SK-N-SH (cell line): ENCODE measurements around the gene DRD2. TPM values are rescaled to one million over a fixed set of nuclear protein-coding genes. Genes with fewer than 3 reads are reported as not detected.

Experiments
- CTCF ChIA-PET: fragments of 300-600, 350-600 bp; formaldehyde crosslinking; extraction: SDS; loops from one replicate; lab custom pipeline; 2021; lab: Yijun Ruan, JAX
- POLR2A ChIA-PET: fragments of 350-600 bp; sonication (Branson Sonifier 250); formaldehyde crosslinking; extraction: SDS; loops from one replicate; lab custom pipeline; 2020; ENCODE audit warnings: antibody characterized with exemption, inconsistent platforms; lab: Yijun Ruan, JAX
- DNase-seq: peaks from one replicate; pipeline ENCODE4 v3.0.0; 2012
- H2AFZ ChIP-seq: fragments of 200-600 bp; sonication (generic); 2 replicates; pipeline ENCODE4 v1.8.1; 2016; ENCODE audit warnings: antibody characterized with exemption, mild to moderate bottlenecking, low read depth
- H3F3A ChIP-seq: fragments of 200-600 bp; sonication (generic); replicated peaks from 2 replicates; pipeline ENCODE3; 2016; ENCODE audit warnings: antibody characterized with exemption, mild to moderate bottlenecking; ENCODE audit not compliant: insufficient read depth
- H3K27ac ChIP-seq, 2 experiments: fragments of 200-500 bp in 1 of 2; fragments of 200-600 bp in 1 of 2; sonication (Bioruptor generic) in 1 of 2; sonication (generic), shearing (Covaris generic) in 1 of 2; 2 replicates each; pipeline versions ENCODE4 v1.5.1 to v1.6.1; 2014 to 2016; ENCODE audit warnings: low read depth in 2 of 2, inconsistent platforms in 1 of 2, low read length in 1 of 2, mild to moderate bottlenecking in 1 of 2, mixed read lengths in 1 of 2
- H3K27me3 ChIP-seq: fragments of 200-600 bp; sonication (generic), shearing (Covaris generic); 2 replicates; pipeline ENCODE4 v1.6.1; 2016; ENCODE audit warnings: mixed run types; ENCODE audit not compliant: insufficient read depth
- H3K36me3 ChIP-seq, 2 experiments: fragments of 200-500 bp in 1 of 2; fragments of 200-600 bp in 1 of 2; sonication (Bioruptor generic) in 1 of 2; sonication (generic) in 1 of 2; replicated peaks in 1 of 2; 2 replicates each; pipeline versions ENCODE3 to v1.5.1; 2014 to 2016; ENCODE audit warnings: low read length in 1 of 2, mild to moderate bottlenecking in 1 of 2; ENCODE audit not compliant: insufficient read depth in 2 of 2, control insufficient read depth in 1 of 2
- H3K4me1 ChIP-seq, 2 experiments: fragments of 200-500 bp in 1 of 2; fragments of 200-600 bp in 1 of 2; sonication (Bioruptor generic) in 1 of 2; sonication (generic), shearing (Covaris generic) in 1 of 2; 2 replicates each; pipeline versions ENCODE4 v1.5.1 to v1.6.1; 2014 to 2016; ENCODE audit warnings: low read depth in 1 of 2, low read length in 1 of 2, mixed run types in 1 of 2; ENCODE audit not compliant: insufficient read depth in 2 of 2, control insufficient read depth in 1 of 2
- H3K4me2 ChIP-seq: fragments of 200-600 bp; sonication (generic), shearing (Covaris generic); 2 replicates; pipeline ENCODE4 v1.6.1; 2017; ENCODE audit warnings: mixed run types
- H3K4me3 ChIP-seq, 2 experiments: fragments of 200-500 bp in 1 of 2; fragments of 200-600 bp in 1 of 2; sonication (Bioruptor generic) in 1 of 2; sonication (generic), shearing (Covaris generic) in 1 of 2; 2 replicates each; pipeline versions ENCODE4 v1.5.1 to v1.8.1; 2014 to 2016; ENCODE audit warnings: low read depth in 2 of 2, inconsistent platforms in 1 of 2, low read length in 1 of 2, mild to moderate bottlenecking in 1 of 2, mixed read lengths in 1 of 2, moderate library complexity in 1 of 2
- H3K79me2 ChIP-seq: fragments of 200-600 bp; sonication (generic); 2 replicates; pipeline ENCODE4 v1.8.1; 2017; ENCODE audit warnings: mild to moderate bottlenecking; ENCODE audit not compliant: insufficient read depth
- H3K9ac ChIP-seq: fragments of 200-600 bp; sonication (generic); 2 replicates; pipeline ENCODE4 v1.6.1; 2017; ENCODE audit warnings: mixed run types
- H3K9me2 ChIP-seq: fragments of 200-600 bp; sonication (generic); 2 replicates; pipeline ENCODE4 v1.6.1; 2017; ENCODE audit warnings: mixed run types
- H3K9me3 ChIP-seq: fragments of 200-600 bp; sonication (generic); 2 replicates; pipeline ENCODE4 v1.6.1; 2017; ENCODE audit warnings: mixed run types, mild to moderate bottlenecking, moderate library complexity
- H4K20me1 ChIP-seq: fragments of 200-600 bp; sonication (generic); 2 replicates; pipeline ENCODE4 v1.6.1; 2017; ENCODE audit warnings: mild to moderate bottlenecking, mixed run types; ENCODE audit not compliant: insufficient read depth
- CHD2 ChIP-seq: fragments of 150-350 bp; IDR thresholded peaks from 2 replicates; pipeline ENCODE4 v1.6.1; 2018; ENCODE audit warnings: low read length; ENCODE audit not compliant: partially characterized antibody
- EZH2phosphoT487 ChIP-seq: fragments of 200-600 bp; sonication (generic); IDR thresholded peaks from 2 replicates; pipeline ENCODE4 v1.6.1; 2017; ENCODE audit warnings: low read depth, mixed run types, mild to moderate bottlenecking, antibody characterized with exemption, moderate library complexity, borderline replicate concordance
- FOXJ3 ChIP-seq: sonication (generic); formaldehyde crosslinking; IDR thresholded peaks from 2 replicates; pipeline ENCODE4 v1.5.1; 2020; ENCODE audit warnings: mild to moderate bottlenecking, missing genetic modification reagents
- GABPA ChIP-seq: IDR thresholded peaks from 2 replicates; pipeline ENCODE4 v1.4.0; 2012; ENCODE audit warnings: low read depth, mild to moderate bottlenecking
- GATA2 ChIP-seq: sonication (generic); formaldehyde crosslinking; IDR thresholded peaks from 2 replicates; pipeline ENCODE4 v1.5.0; 2020; ENCODE audit warnings: mild to moderate bottlenecking, missing genetic modification reagents
- IRF3 ChIP-seq: fragments of 150-350 bp; IDR thresholded peaks from 2 replicates; pipeline ENCODE4 v1.6.1; 2016; ENCODE audit warnings: mild to moderate bottlenecking, low read depth, low read length
- JUND ChIP-seq: IDR thresholded peaks from 2 replicates; pipeline ENCODE4 v1.4.0; 2012
- MXI1 ChIP-seq: IDR thresholded peaks from 2 replicates; pipeline ENCODE4 v1.6.1; 2012; ENCODE audit warnings: mild to moderate bottlenecking, low read depth, low read length, improper control_type of control experiment
- NFIC ChIP-seq: IDR thresholded peaks from 2 replicates; pipeline ENCODE4 v1.4.0; 2012; ENCODE audit warnings: borderline replicate concordance
- PBX3 ChIP-seq: IDR thresholded peaks from 2 replicates; pipeline ENCODE4; 2012
- RCOR1 ChIP-seq: fragments of 150-350 bp; IDR thresholded peaks from 2 replicates; pipeline ENCODE4 v1.6.1; 2017; ENCODE audit warnings: antibody characterized with exemption, low read length
- RFX5 ChIP-seq: IDR thresholded peaks from 2 replicates; pipeline ENCODE4 v1.6.1; 2012; ENCODE audit warnings: mild to moderate bottlenecking, improper control_type of control experiment, low read length
- RXRA ChIP-seq: IDR thresholded peaks from 2 replicates; pipeline ENCODE4 v1.4.0; 2012; ENCODE audit warnings: low read depth, mild to moderate bottlenecking, borderline replicate concordance
- SIN3A ChIP-seq: IDR thresholded peaks from 2 replicates; pipeline ENCODE4 v1.6.1; 2012; ENCODE audit warnings: low read depth, mild to moderate bottlenecking, low read length, moderate library complexity, borderline replicate concordance
- SMC3 ChIP-seq: IDR thresholded peaks from 2 replicates; pipeline ENCODE4 v1.6.1; 2012; ENCODE audit warnings: low read depth, low read length, improper control_type of control experiment
- TAF1 ChIP-seq: IDR thresholded peaks from 2 replicates; pipeline ENCODE4 v1.6.1; 2012; ENCODE audit warnings: low read depth, mild to moderate bottlenecking, low read length, moderate library complexity, borderline replicate concordance
- TCF12 ChIP-seq: IDR thresholded peaks from 2 replicates; pipeline ENCODE4 v1.4.0; 2012
- TEAD4 ChIP-seq: IDR thresholded peaks from 2 replicates; pipeline ENCODE4 v1.4.0; 2012; ENCODE audit warnings: mild to moderate bottlenecking, borderline replicate concordance; ENCODE audit not compliant: insufficient read depth
- USF1 ChIP-seq: IDR thresholded peaks from 2 replicates; pipeline ENCODE4 v1.4.0; 2012; ENCODE audit warnings: low read depth, borderline replicate concordance
- WGBS: methylation state at CpG from one replicate; pipeline ENCODE4 v1.1.6; 2017; ENCODE audit warnings: low lambda C conversion rate; 5-methylcytosine and 5-hydroxymethylcytosine counted together
- polyA plus RNA-seq, 3 experiments: library from polyadenylated mRNA; depleted of rRNA; stranded (reverse); fragments of >200 nt; gene quantifications; 2 replicates each; pipeline ENCODE4 v1.2.3, GENCODE V29; 2012

Gene DRD2
- polyA plus RNA-seq, 1 of the 3 experiments (the other 2 are of a cell fraction) = 0.10 TPM

- no peak for DNase-seq
- H3K4me1 ChIP-seq = peaks cover 0 to 4% of the 10 kb centered on the region in 2 experiments; a peak in 1 of 4 replicates
- H3K4me3 ChIP-seq = no peak overlapping the region
- no peak overlapping the region for H2AFZ ChIP-seq
- TF ChIP-seq USF1 (no peak), GATA2 (CRISPR knock-in tag) (no peak), EZH2phosphoT487 (no peak), RCOR1 (no peak), TAF1 (no peak), SMC3 (no peak)
- no peak overlapping the region for H3K9ac ChIP-seq
- H3K36me3 ChIP-seq = no peaks in the 10 kb centered on the region
- no peak overlapping the region for H3K4me2 ChIP-seq
- ChIA-PET POLR2A (no interaction called here), CTCF (interaction anchor here (0.9 to 5.6 kb wide), 3 partner anchors 10 to 32 kb away, joined by 4 to 45 read pairs (median 7); no protein-coding TSS in a partner anchor)
- H3K9me2 ChIP-seq = no peaks in the 10 kb centered on the region
- H4K20me1 ChIP-seq = no peaks in the 10 kb centered on the region
- H3F3A ChIP-seq = no peaks in the 10 kb centered on the region
- H3K9me3 ChIP-seq = no peaks in the 10 kb centered on the region
- H3K79me2 ChIP-seq = no peaks in the 10 kb centered on the region
- no peaks in the 10 kb centered on the region for H3K27me3 ChIP-seq
- WGBS = 2% methylated on average over 3 of the region's 4 CpGs
- H3K27ac ChIP-seq = no peak overlapping the region
Measured at GRCh38 chr11:113519989-113520613, 44.9 kb upstream of the DRD2 start.

- Histone ChIP-seq H4K20me1 (no peaks in the 10 kb centered on the region), H3K36me3 (no peaks in the 10 kb centered on the region), H3K27me3 (no peaks in the 10 kb centered on the region), H3K27ac (no peak overlapping the region), H3K4me3 (no peak overlapping the region), H3F3A (no peaks in the 10 kb centered on the region), H2AFZ (no peak overlapping the region), H3K4me1 (peaks cover 0 to 4% of the 10 kb centered on the region in 2 experiments; a peak in 1 of 4 replicates), H3K9me3 (no peaks in the 10 kb centered on the region)
- ChIA-PET POLR2A (no interaction called here), CTCF (interaction anchor here (0.9 to 5.6 kb wide), 4 partner anchors 11 to 206 kb away, joined by 3 to 45 read pairs (median 6); no protein-coding TSS in a partner anchor)
- no peak for DNase-seq
- TF ChIP-seq SIN3A = no peak
- TF ChIP-seq NFIC = no peak
- no peak for TF ChIP-seq TCF12
- no peak for TF ChIP-seq EZH2phosphoT487
- no peak for TF ChIP-seq TEAD4
- TF ChIP-seq RXRA = no peak
- no peak for TF ChIP-seq MXI1
- TF ChIP-seq JUND = no peak
- no peak for TF ChIP-seq GATA2 (CRISPR knock-in tag)
- TF ChIP-seq FOXJ3 (CRISPR knock-in tag) = no peak
- TF ChIP-seq TAF1 = no peak
- no peak for TF ChIP-seq GABPA
- TF ChIP-seq IRF3 = no peak
- TF ChIP-seq SMC3 = no peak
- no peak for TF ChIP-seq RFX5
- TF ChIP-seq PBX3 = no peak
- TF ChIP-seq CHD2 = no peak
- TF ChIP-seq, all 33 proteins: peak for 0
- Histone ChIP-seq H3K79me2 (no peaks in the 10 kb centered on the region), H3K4me2 (no peak overlapping the region), H3K9ac (no peak overlapping the region), H3K9me2 (no peaks in the 10 kb centered on the region)
- WGBS = 29% methylated on average over 5 of the region's 5 CpGs
Measured at GRCh38 chr11:113518716-113519495, 43.7 kb upstream of the DRD2 start.
